Measurements from ENCODE around the gene SLAIN1.
"Not testable (repeated sequence)": the region's sequence is repeated elsewhere in the genome, so short reads cannot be mapped to it uniquely, and the experiment has no call there.

Gene SLAIN1

GRCh38 chr13:77697217-77698103 is at the start of gene SLAIN1:
Gene SLAIN1, plus strand, starts transcription at chr13:77697687. Its CDS starts 227 bp downstream, at chr13:77697914.
- in situ Hi-C loops (cut with HindIII; ENCODE audit: low pct_ligation_motif_present, low pct_unique_long_range_greater_than_20kb, low sequenced_read_pairs), result no loop called here
- peak; percentile 71 for DNase-seq

- no peak for DNase-seq
- in situ Hi-C loops (cut with HindIII; ENCODE audit: low pct_ligation_motif_present, low pct_unique_long_range_greater_than_20kb, low sequenced_read_pairs), result no loop called here
Measured at GRCh38 chr13:77650409-77650808, 47.1 kb upstream of the SLAIN1 start.

GRCh38 chr13:77653301-77653700 is 44.2 kb upstream of the SLAIN1 start:
- DNase-seq, result no peak
- in situ Hi-C loops (cut with HindIII; ENCODE audit: low pct_ligation_motif_present, low pct_unique_long_range_greater_than_20kb, low sequenced_read_pairs), result no loop called here

GRCh38 chr13:77660016-77660415 is 37.5 kb upstream of the SLAIN1 start:
- in situ Hi-C loops (cut with HindIII; ENCODE audit: low pct_ligation_motif_present, low pct_unique_long_range_greater_than_20kb, low sequenced_read_pairs); DNase-seq: not testable (repeated sequence)

GRCh38 chr13:77660841-77661250 is 36.6 kb upstream of the SLAIN1 start:
- in situ Hi-C loops (cut with HindIII; ENCODE audit: low pct_ligation_motif_present, low pct_unique_long_range_greater_than_20kb, low sequenced_read_pairs), result no loop called here
- no peak for DNase-seq

- in situ Hi-C loops (cut with HindIII; ENCODE audit: low pct_ligation_motif_present, low pct_unique_long_range_greater_than_20kb, low sequenced_read_pairs); DNase-seq: not testable (repeated sequence)
Measured at GRCh38 chr13:77662301-77662700, 35.2 kb upstream of the SLAIN1 start.

- in situ Hi-C loops (cut with HindIII; ENCODE audit: low pct_ligation_motif_present, low pct_unique_long_range_greater_than_20kb, low sequenced_read_pairs); DNase-seq: not testable (repeated sequence)
Measured at GRCh38 chr13:77662831-77663230, 34.7 kb upstream of the SLAIN1 start.

GRCh38 chr13:77674852-77675251 is 22.6 kb upstream of the SLAIN1 start:
- in situ Hi-C loops (cut with HindIII; ENCODE audit: low pct_ligation_motif_present, low pct_unique_long_range_greater_than_20kb, low sequenced_read_pairs), result no loop called here

GRCh38 chr13:77678691-77679235 is 18.7 kb upstream of the SLAIN1 start:
- DNase-seq, result no peak
- in situ Hi-C loops (cut with HindIII; ENCODE audit: low pct_ligation_motif_present, low pct_unique_long_range_greater_than_20kb, low sequenced_read_pairs), result no loop called here

More at GRCh38 chr13:77674852-77675251, 22.6 kb upstream of the SLAIN1 start:
- no peak for DNase-seq

- no peak for DNase-seq
- in situ Hi-C loops (cut with HindIII; ENCODE audit: low pct_ligation_motif_present, low pct_unique_long_range_greater_than_20kb, low sequenced_read_pairs), result no loop called here
Measured at GRCh38 chr13:77687799-77688198, 9.7 kb upstream of the SLAIN1 start.

GRCh38 chr13:77691871-77692270 is 5.6 kb upstream of the SLAIN1 start:
- in situ Hi-C loops (cut with HindIII; ENCODE audit: low pct_ligation_motif_present, low pct_unique_long_range_greater_than_20kb, low sequenced_read_pairs), result no loop called here
- DNase-seq, result no peak

GRCh38 chr13:77692746-77693448 is 4.6 kb upstream of the SLAIN1 start:
- in situ Hi-C loops (cut with HindIII; ENCODE audit: low pct_ligation_motif_present, low pct_unique_long_range_greater_than_20kb, low sequenced_read_pairs), result no loop called here
- no peak for DNase-seq

- in situ Hi-C loops (cut with HindIII; ENCODE audit: low pct_ligation_motif_present, low pct_unique_long_range_greater_than_20kb, low sequenced_read_pairs), result no loop called here
Measured at GRCh38 chr13:77693449-77693940, 4.0 kb upstream of the SLAIN1 start.

GRCh38 chr13:77696006-77696878 is 1.2 kb upstream of the SLAIN1 start:
- no peak for DNase-seq
- in situ Hi-C loops (cut with HindIII; ENCODE audit: low pct_ligation_motif_present, low pct_unique_long_range_greater_than_20kb, low sequenced_read_pairs), result no loop called here

More at GRCh38 chr13:77693449-77693940, 4.0 kb upstream of the SLAIN1 start:
- DNase-seq, result no peak

- no peak for DNase-seq
- in situ Hi-C loops (cut with HindIII; ENCODE audit: low pct_ligation_motif_present, low pct_unique_long_range_greater_than_20kb, low sequenced_read_pairs), result no loop called here
Measured at GRCh38 chr13:77696879-77697216, 639 bp upstream of the SLAIN1 start.

GRCh38 chr13:77698201-77699058 is 943 bp downstream of the SLAIN1 start:
- in situ Hi-C loops (cut with HindIII; ENCODE audit: low pct_ligation_motif_present, low pct_unique_long_range_greater_than_20kb, low sequenced_read_pairs), result no loop called here
- DNase-seq, result peak; percentile 40

- in situ Hi-C loops (cut with HindIII; ENCODE audit: low pct_ligation_motif_present, low pct_unique_long_range_greater_than_20kb, low sequenced_read_pairs), result no loop called here
- DNase-seq, result no peak
Measured at GRCh38 chr13:77699059-77699680, 1.7 kb downstream of the SLAIN1 start.
